Motor neuron (in vitro differentiated cells): ENCODE results near the gene HIGD1C. TPM values are rescaled to one million over a fixed set of nuclear protein-coding genes. Genes with fewer than 3 reads are reported as not detected.
"Not testable (repeated sequence)": the region's sequence is repeated elsewhere in the genome, so short reads cannot be mapped to it uniquely, and the experiment has no call there.

Experiments
- ATAC-seq, 8 experiments: fragments of 200-7000 bp; cut with Tn5 transposase; replicated peaks in 6 of 8; 2 replicates each; pipeline ENCODE4 v1.8.0; 2021; ENCODE audit warnings: mild to moderate bottlenecking in 8 of 8, moderate library complexity in 8 of 8
- H3K27ac ChIP-seq, 2 donors: fragments of 250-450 bp; sonication (Bioruptor Pico); 2 replicates each; pipeline ENCODE4 v1.9.0; 2021; ENCODE audit warnings: antibody characterized with exemption in 2 of 2, mild to moderate bottlenecking in 2 of 2, moderate library complexity in 1 of 2
- H3K4me1 ChIP-seq, 2 donors: fragments of 250-450 bp; sonication (Bioruptor Pico); replicated peaks in 1 of 2; 2 replicates each; pipeline ENCODE4 v1.6.1; 2021; ENCODE audit warnings: antibody characterized with exemption in 2 of 2, mild to moderate bottlenecking in 2 of 2, moderate library complexity in 1 of 2
- H3K4me3 ChIP-seq, 5 donors: fragments of 250-450 bp; sonication (Bioruptor Pico); 2 replicates each; pipeline ENCODE4 v1.9.0; 2021; ENCODE audit warnings: antibody characterized with exemption in 5 of 5, mild to moderate bottlenecking in 5 of 5, moderate library complexity in 4 of 5
- WGBS, 10 experiments: fragments of 450-650 bp; shearing (Covaris generic); methylation state at CpG; one replicate each; pipeline ENCODE4 v1.0.0; 2022; 5-methylcytosine and 5-hydroxymethylcytosine counted together
- in situ Hi-C, 9 experiments: fragments of 400-800 bp; cut with MboI; loops; one replicate each; pipeline ENCODE4 v1.15.0; 2021; ENCODE audit warnings: low sequenced_read_pairs in 9 of 9, low pct_unique_long_range_greater_than_20kb in 2 of 9; ENCODE audit not compliant: unreplicated experiment in 9 of 9
- total RNA-seq, 8 experiments: library from RNA; unstranded; fragments of 300-600 nt; gene quantifications; 2 replicates each; pipeline versions ENCODE4 v1.2.3 to v1.2.4, GENCODE V29; 2022

The HIGD1C gene
- total RNA-seq, 8 experiments from 2014 or later, result not detected

DNA sequence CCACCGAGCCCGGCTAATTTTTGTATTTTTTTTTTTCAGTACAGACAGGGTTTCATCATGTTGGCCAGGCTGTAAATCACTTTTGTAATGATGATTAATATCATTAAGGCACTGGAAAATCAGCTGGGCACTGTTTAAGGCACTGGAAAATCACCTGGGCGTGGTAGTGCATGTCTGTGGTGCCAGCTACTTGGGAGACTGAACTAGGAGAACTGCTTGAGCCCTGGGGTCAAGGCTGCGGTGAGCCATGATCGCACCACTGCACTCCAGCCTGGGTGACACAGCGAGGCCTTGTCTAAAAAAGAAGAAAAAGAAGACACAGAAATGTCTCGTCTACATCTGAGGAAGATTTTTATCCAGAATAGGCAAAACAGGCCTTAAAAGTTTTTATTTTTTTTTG is 61.1 kb downstream of the HIGD1C start:
- H3K27ac ChIP-seq, result no peak overlapping the region
- WGBS, 10 experiments, result 89 to 100% (median 95%) methylated on average over 2 to 7 of the region's 7 CpGs; no CpG with 5 or more reads in 3 of the 10 experiments
- no peak overlapping the region for H3K4me3 ChIP-seq
- in situ Hi-C loops, result loop anchor here in 1 of 9 experiments (25.0 kb wide), 1 partner anchor 201 kb away; no protein-coding TSS in a partner anchor
- H3K4me1 ChIP-seq, result peaks cover 0 to 2% of the 10 kb centered on the region in 2 donors
- ATAC-seq, result no peak

DNA sequence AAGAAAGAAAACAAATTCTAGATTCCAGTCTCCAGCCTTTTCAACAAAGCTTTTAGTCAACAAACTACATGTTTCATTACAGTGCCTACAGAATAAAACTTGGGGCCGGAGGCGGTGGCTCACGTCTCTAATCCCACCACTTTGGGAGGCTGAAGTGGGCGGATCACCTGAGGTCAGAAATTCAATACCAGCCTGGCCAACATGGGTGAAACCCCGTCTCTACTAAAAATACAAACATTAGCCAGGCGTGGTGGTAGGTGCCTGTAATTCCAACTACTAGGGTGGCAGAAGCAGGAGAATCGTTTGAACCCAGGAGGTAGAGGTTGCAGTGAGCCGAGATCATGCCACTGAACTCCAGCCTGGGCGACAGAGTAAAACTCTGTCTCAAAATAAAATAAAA is 62.1 kb downstream of the HIGD1C start:
- in situ Hi-C loops, result loop anchor here in 1 of 9 experiments (25.0 kb wide), 1 partner anchor 202 kb away; no protein-coding TSS in a partner anchor
- H3K4me1 ChIP-seq, H3K4me3 ChIP-seq, H3K27ac ChIP-seq, ATAC-seq: not testable (repeated sequence)
- WGBS, 10 experiments, result 40 to 100% (median 89%) methylated on average over 1 to 7 of the region's 9 CpGs; no CpG with 5 or more reads in 3 of the 10 experiments

DNA sequence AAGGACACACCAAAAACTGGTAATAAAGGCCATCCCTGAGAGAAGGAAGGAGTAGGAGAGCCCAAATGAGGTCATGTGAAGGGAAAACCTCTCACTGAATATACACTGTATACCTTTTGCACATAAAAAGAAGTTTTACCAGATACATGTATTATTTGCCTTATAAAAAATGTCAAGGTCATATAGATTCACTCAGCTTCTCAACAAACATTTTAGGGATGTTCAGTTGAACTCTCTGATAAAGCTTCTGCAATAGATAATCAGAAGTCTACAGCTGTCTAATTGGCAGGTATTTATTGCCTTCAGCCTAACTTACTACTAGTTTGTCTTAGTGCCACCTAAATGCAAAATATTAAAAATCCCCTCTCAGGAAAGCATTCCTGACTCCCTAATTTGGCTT is 65.1 kb downstream of the HIGD1C start:
- in situ Hi-C loops, result loop anchor here in 1 of 9 experiments (25.0 kb wide), 1 partner anchor 205 kb away; no protein-coding TSS in a partner anchor
- Histone ChIP-seq H3K4me3 (no peak overlapping the region), H3K4me1 (no peaks in the 10 kb centered on the region), H3K27ac (no peak overlapping the region)
- ATAC-seq, result no peak

DNA sequence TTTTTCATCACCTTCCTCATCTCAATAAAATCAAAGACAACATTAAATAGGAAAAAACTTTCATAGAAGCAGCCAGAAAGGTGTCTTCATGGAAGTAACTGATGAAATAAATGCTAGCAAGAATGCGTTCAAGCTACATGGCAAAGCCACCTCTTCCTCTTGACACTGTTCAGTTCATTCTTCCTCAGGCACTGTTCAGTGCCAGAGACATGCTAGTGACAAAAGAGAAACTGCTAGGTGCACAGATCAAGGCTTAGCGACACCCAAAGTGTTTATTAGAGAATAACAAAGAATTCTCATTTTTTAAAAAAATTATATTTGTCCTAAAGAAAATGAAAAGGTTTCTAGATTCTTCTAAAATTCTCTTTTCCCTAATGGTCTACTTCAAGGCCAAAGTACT is 66.6 kb downstream of the HIGD1C start:
- H3K27ac ChIP-seq, result no peak overlapping the region
- H3K4me1 ChIP-seq, result peaks cover 2 to 3% of the 10 kb centered on the region in 2 donors
- no peak overlapping the region for H3K4me3 ChIP-seq
- 85 to 100% (median 97%) methylated on average over 1 to 2 of the region's 2 CpGs for WGBS, 10 experiments
- no peak for ATAC-seq
- in situ Hi-C loops, result loop anchor here in 1 of 9 experiments (25.0 kb wide), 1 partner anchor 207 kb away; no protein-coding TSS in a partner anchor

DNA sequence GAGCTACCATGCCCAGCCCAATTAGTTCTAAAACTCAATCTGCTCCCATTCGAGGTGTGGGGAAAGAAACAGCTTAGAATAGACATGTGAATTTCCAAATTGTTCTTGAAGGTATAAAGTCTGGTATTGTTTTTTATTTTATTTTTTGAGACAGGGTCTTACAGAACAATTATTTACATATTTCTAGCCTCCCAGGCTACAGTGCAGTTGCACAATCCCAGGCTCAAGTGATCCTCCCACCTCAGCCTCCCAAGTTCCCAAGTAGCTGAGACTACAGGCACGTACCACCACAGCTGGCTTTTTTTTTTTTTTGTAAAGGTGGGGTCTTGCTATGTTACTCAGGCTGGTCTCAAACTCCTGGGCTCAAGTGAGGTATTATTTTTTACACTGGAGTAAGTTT is 67.6 kb downstream of the HIGD1C start:
- Histone ChIP-seq H3K4me3 (no peak overlapping the region), H3K27ac (no peak overlapping the region), H3K4me1 (peaks cover 6 to 12% of the 10 kb centered on the region in 2 donors)
- WGBS, 10 experiments, result 70 to 100% (median 75%) methylated on average over 1 to 2 of the region's 2 CpGs; no CpG with 5 or more reads in 5 of the 10 experiments
- in situ Hi-C loops, result loop anchor here in 1 of 9 experiments (25.0 kb wide), 1 partner anchor 208 kb away; no protein-coding TSS in a partner anchor
- ATAC-seq, result no peak

Other genes with a start within 250 kb of the HIGD1C start
- 10 to 100 TPM in 5 of 8 experiments, 1 to 10 TPM in 3; 8.4 to 24.3 (median 15.0) TPM for gene ATF1, start 188.4 kb upstream of the HIGD1C start, total RNA-seq
- gene TMPRSS12, start 109.6 kb upstream of the HIGD1C start, total RNA-seq, result under 1 TPM in 2 of 8 experiments, not detected in 6; 0.10 to 0.28 TPM
- 10 to 100 TPM; 20.6 to 55.2 (median 31.5) TPM for gene SLC11A2, start 73.8 kb downstream of the HIGD1C start, total RNA-seq
- gene LETMD1, start 95.8 kb downstream of the HIGD1C start, total RNA-seq, result 100 to 1,000 TPM in 2 of 8 experiments, 10 to 100 TPM in 6; 36.7 to 123 (median 75.9) TPM
- 10 to 100 TPM; 18.5 to 50.3 (median 30.2) TPM for gene CSRNP2, start 131.1 kb downstream of the HIGD1C start, total RNA-seq
- 10 to 100 TPM; 11.3 to 54.6 (median 24.3) TPM for gene TFCP2, start 220.6 kb downstream of the HIGD1C start, total RNA-seq